HepG2 (cell line): Measurements from ENCODE around the gene B4GALT3. TPM values are rescaled to one million over a fixed set of nuclear protein-coding genes. Genes with fewer than 3 reads are reported as not detected.

Source experiments
- ARID4A ChIP-seq: sonication (generic); formaldehyde crosslinking; IDR thresholded peaks from 2 replicates; pipeline ENCODE4 v1.5.0; 2020; ENCODE audit warnings: mild to moderate bottlenecking, missing genetic modification reagents, borderline replicate concordance
- HIVEP1 ChIP-seq: sonication (generic); formaldehyde crosslinking; IDR thresholded peaks from 2 replicates; pipeline ENCODE4 v1.4.0; 2020; ENCODE audit warnings: mild to moderate bottlenecking, missing genetic modification reagents
- HNF4A ChIP-seq: sonication (generic); formaldehyde crosslinking; IDR thresholded peaks from 2 replicates; pipeline ENCODE4 v1.4.0; 2020; ENCODE audit warnings: missing genetic modification reagents
- HNRNPH1 ChIP-seq: fragments of 200-400 bp; formaldehyde crosslinking; optimal IDR thresholded peaks from 2 replicates; pipeline ENCODE3; 2017; ENCODE audit warnings: mild to moderate bottlenecking, low read depth, low read length
- SMAD1 ChIP-seq: sonication (generic); formaldehyde crosslinking; IDR thresholded peaks from 2 replicates; pipeline ENCODE4 v1.4.0; 2020; ENCODE audit warnings: missing genetic modification reagents, low read depth, mild to moderate bottlenecking, borderline replicate concordance
- TBP ChIP-seq: sonication (generic); formaldehyde crosslinking; IDR thresholded peaks from 2 replicates; pipeline ENCODE4 v1.5.0; 2020; ENCODE audit warnings: missing genetic modification reagents
- YEATS4 ChIP-seq: sonication (generic); formaldehyde crosslinking; IDR thresholded peaks from 2 replicates; pipeline ENCODE4 v1.4.0; 2020; ENCODE audit warnings: missing genetic modification reagents, borderline replicate concordance
- ZKSCAN8 ChIP-seq: IDR thresholded peaks from 2 replicates; pipeline ENCODE4 v1.6.1; 2016; ENCODE audit warnings: borderline replicate concordance, missing genetic modification reagents, missing compliant biosample characterization
- ZNF136 ChIP-seq: sonication (generic); formaldehyde crosslinking; IDR thresholded peaks from 2 replicates; pipeline ENCODE4 v1.8.1; 2022; ENCODE audit warnings: low read depth, mild to moderate bottlenecking, moderate library complexity, missing genetic modification reagents
- ZNF609 ChIP-seq: sonication (generic); formaldehyde crosslinking; IDR thresholded peaks from 2 replicates; pipeline ENCODE4 v1.4.0; 2020; ENCODE audit warnings: mild to moderate bottlenecking, missing genetic modification reagents, borderline replicate concordance
- ZNF816 ChIP-seq: sonication (generic); formaldehyde crosslinking; IDR thresholded peaks from 2 replicates; pipeline ENCODE4 v1.8.0; 2022; ENCODE audit warnings: missing genetic modification reagents, mild to moderate bottlenecking, borderline replicate concordance
- polyA plus RNA-seq, 8 experiments: library from polyadenylated mRNA; depleted of rRNA in 3 of 8; stranded (reverse) in 7 of 8; unstranded in 1 of 8; fragments of >200 nt; fragmentation: Illumina TruSeq in 4 of 8; extraction: Trizol in 4 of 8; gene quantifications; 2 replicates each; pipeline versions ENCODE4 v1.2.1 to v1.2.3, GENCODE V29; 2011 to 2016; ENCODE audit warnings: low read depth in 4 of 8, missing spikeins in 1 of 8, mixed read lengths in 1 of 8; ENCODE audit not compliant: insufficient read depth in 1 of 8
- total RNA-seq, 5 experiments: library from RNA; depleted of rRNA; stranded (reverse); fragments of >200 nt; fragmentation: Illumina TruSeq; extraction: Trizol; gene quantifications; 2 replicates each; pipeline ENCODE4 v1.2.3, GENCODE V29; 2016; ENCODE audit warnings: low read depth in 1 of 5
- TF ChIP-seq, protein P1 (sequence below): sonication (generic); formaldehyde crosslinking; IDR thresholded peaks from 2 replicates; pipeline ENCODE4 v1.4.0; 2020; ENCODE audit warnings: low read depth, missing genetic modification reagents
- TF ChIP-seq, protein P2 (sequence below): sonication (generic); formaldehyde crosslinking; IDR thresholded peaks from 2 replicates; pipeline ENCODE4 v1.4.0; 2020; ENCODE audit warnings: mild to moderate bottlenecking, missing genetic modification reagents

B4GALT3 gene
- total and polyA plus RNA-seq, 2 of the 13 experiments (the other 11 are each of a cell fraction or from before 2014, with no cell fraction given), result 35.6 to 40.4 TPM

- TF ChIP-seq, protein P1, sequence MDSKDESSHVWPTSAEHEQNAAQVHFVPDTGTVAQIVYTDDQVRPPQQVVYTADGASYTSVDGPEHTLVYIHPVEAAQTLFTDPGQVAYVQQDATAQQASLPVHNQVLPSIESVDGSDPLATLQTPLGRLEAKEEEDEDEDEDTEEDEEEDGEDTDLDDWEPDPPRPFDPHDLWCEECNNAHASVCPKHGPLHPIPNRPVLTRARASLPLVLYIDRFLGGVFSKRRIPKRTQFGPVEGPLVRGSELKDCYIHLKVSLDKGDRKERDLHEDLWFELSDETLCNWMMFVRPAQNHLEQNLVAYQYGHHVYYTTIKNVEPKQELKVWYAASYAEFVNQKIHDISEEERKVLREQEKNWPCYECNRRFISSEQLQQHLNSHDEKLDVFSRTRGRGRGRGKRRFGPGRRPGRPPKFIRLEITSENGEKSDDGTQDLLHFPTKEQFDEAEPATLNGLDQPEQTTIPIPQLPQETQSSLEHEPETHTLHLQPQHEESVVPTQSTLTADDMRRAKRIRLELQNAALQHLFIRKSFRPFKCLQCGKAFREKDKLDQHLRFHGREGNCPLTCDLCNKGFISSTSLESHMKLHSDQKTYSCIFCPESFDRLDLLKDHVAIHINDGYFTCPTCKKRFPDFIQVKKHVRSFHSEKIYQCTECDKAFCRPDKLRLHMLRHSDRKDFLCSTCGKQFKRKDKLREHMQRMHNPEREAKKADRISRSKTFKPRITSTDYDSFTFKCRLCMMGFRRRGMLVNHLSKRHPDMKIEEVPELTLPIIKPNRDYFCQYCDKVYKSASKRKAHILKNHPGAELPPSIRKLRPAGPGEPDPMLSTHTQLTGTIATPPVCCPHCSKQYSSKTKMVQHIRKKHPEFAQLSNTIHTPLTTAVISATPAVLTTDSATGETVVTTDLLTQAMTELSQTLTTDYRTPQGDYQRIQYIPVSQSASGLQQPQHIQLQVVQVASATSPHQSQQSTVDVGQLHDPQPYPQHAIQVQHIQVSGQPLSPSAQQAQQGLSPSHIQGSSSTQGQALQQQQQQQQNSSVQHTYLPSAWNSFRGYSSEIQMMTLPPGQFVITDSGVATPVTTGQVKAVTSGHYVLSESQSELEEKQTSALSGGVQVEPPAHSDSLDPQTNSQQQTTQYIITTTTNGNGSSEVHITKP (CRISPR knock-in tag), result no peak
- TF ChIP-seq TBP (CRISPR knock-in tag), result no peak
- peak; percentile 58; the same call in 1 of the 2 replicates for TF ChIP-seq ZNF609 (CRISPR knock-in tag)
- TF ChIP-seq HIVEP1 (CRISPR knock-in tag), result peak; percentile 59; the same call in 1 of the 2 replicates
- TF ChIP-seq HNRNPH1, result no peak
- TF ChIP-seq ZNF136 (CRISPR knock-in tag), result 0 out of 2 replicates have a peak, but pooled peaks have one; percentile 41
- TF ChIP-seq ARID4A, result peak; percentile 83; the same call in 1 of the 2 replicates
- peak; percentile 45; the same call in 1 of the 2 replicates for TF ChIP-seq HNF4A
- TF ChIP-seq ZKSCAN8 (CRISPR knock-in tag), result peak; percentile 56; the same call in 1 of the 2 replicates
- TF ChIP-seq, protein P2, sequence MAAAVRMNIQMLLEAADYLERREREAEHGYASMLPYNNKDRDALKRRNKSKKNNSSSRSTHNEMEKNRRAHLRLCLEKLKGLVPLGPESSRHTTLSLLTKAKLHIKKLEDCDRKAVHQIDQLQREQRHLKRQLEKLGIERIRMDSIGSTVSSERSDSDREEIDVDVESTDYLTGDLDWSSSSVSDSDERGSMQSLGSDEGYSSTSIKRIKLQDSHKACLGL (CRISPR knock-in tag), result no peak
- TF ChIP-seq SMAD1 (CRISPR knock-in tag), result 0 out of 2 replicates have a peak, but pooled peaks have one; percentile 31
- TF ChIP-seq ZNF816, result no peak
- peak; percentile 74 for TF ChIP-seq YEATS4 (CRISPR knock-in tag)
Measured at GRCh38 chr1:161201836-161202712, 24.8 kb upstream of the B4GALT3 start, which contains the start of gene NDUFS2 (continued).
